Measurements from ENCODE around the gene RUSC1.
A peak's percentile ranks its signal among the peaks of the same experiment; 100 is the strongest.
"Not testable (repeated sequence)": the region's sequence is repeated elsewhere in the genome, so short reads cannot be mapped to it uniquely, and the experiment has no call there.

Gene RUSC1

GRCh38 chr1:155322953-155323728 lies 2.4 kb downstream of the RUSC1 start:
- DNase-seq (ENCODE audit: low spot score) (peak; percentile 93), FAIRE-seq (peak; percentile 84)

DNA sequence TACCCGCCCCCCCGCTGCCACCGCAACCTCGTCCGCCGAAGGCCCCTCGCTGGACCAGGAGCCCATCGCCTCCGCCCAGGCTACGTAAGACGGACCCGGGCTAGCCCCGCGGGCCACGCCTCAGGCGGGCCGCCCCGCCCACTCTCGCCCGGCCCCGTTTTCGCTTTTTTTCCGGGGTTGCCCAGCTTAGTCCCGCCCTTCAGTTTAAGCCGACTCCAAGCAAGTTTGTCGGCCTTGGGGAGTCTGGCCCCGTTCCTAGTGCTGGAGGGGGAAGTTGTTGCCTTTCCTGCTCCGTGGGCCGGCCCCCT lies 3.0 kb downstream of the RUSC1 start:
- peak; percentile 73 for DNase-seq (ENCODE audit: low spot score)
- no peak for FAIRE-seq

DNA sequence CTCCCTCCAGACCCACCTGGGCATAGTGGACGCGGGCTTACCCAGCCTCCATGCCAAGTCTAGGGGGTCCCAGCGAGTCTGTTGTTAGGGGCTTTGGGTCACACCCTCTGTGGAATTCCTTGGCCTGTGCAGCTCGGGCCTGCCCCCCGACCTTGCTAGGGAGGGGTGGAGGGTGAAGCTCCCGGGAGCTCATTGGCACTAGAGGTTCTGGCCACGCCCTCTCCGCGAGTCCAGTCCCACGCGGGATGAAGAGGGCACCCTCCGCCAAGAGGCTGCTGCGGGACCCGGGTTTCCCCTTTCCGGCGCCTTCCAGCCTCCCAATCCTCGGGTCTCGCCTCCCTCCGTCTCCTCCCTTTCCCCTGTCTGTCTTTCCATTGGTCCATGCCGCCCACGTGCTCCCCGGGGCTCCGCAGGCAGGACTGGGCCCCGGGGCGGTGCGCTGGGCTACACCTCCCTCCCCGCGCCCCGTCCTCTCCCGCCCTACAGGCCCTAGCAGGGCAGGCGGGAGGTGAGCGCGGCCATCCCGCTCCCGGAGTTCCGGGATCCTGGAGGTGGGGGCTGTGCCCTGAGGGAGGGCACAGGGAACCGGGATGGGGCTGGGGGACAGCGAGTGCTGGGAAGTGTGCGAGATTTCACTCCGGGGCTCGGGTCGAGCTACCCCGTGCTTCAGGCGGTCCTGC lies 3.5 kb downstream of the RUSC1 start:
- DNase-seq (ENCODE audit: low spot score) (peak; percentile 96), FAIRE-seq (peak; percentile 91)

DNA sequence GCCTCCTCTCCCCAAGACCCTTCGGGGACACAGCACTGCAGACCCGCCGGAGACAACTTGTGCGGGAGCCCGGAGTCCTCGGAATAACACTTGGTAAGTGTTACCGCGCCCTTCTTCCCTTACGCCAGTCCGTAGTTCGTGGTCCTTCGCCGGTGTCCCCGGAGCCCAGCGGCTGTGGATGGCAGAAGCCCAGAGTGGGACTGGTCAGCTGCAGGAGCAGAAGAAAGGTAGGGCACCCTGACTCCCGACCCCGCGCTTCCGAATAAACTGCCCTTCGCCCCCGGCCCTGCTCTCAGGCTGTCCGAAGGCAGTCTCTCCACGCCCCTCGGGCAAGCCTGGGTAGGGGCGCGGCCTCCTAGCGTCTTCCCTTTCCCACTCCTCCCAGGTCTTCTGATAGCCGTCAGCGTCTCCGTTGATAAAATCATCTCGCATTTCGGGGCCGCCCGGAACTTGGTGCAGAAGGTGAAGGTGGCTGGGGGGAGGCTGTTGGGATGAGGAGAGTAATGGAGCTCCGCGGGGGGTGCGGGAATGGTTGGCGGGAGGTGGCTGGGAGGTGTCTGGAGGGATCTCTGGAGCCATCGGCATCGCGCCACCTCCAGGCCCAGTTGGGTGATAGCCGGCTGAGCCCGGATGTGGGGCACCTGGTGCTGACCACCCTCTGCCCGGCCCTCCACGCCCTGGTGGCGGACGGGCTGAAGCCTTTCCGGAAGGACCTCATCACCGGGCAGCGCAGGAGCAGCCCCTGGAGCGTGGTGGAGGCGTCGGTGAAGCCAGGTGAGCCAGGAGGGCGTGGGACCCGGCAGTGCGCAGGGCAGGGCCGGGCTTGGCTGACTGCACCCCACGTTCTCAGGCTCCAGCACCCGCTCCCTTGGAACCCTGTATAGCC lies 4.3 kb downstream of the RUSC1 start:
- DNase-seq (ENCODE audit: low spot score) (peak; percentile 64), FAIRE-seq (no peak)

- no peak for DNase-seq (ENCODE audit: low spot score)
- no peak for FAIRE-seq
Observed at GRCh38 chr1:155325603-155325893, 4.9 kb downstream of the RUSC1 start.

DNA sequence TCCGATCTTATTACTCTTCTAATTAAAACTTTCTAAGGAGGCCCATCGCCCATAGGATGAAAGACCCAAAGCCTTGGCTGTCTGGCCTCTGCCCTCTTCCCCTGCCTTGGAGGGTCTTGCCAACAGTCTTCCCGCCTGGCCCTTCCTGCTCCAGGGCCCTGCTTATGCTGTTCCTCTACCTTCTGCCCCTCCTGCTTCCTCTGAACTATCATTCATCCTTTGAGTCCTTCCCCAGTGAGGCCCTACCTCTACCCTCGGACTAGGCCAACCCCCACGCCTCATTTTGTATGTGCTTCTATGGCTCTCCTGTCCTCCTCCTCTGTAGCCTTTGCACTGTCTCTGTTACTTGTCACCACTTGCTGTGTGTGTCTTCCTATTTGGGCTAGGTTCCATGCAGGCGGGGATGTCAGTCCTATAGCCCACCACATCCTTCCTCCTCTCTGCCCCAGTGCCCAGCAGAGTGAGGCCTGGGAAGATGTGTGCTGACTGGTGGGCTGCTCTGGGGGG lies 5.4 kb downstream of the RUSC1 start:
- DNase-seq (ENCODE audit: low spot score) (no peak), FAIRE-seq (no peak)

- DNase-seq (ENCODE audit: low spot score) (no peak), FAIRE-seq (no peak)
Observed at GRCh38 chr1:155326631-155327037, 5.9 kb downstream of the RUSC1 start.

DNA sequence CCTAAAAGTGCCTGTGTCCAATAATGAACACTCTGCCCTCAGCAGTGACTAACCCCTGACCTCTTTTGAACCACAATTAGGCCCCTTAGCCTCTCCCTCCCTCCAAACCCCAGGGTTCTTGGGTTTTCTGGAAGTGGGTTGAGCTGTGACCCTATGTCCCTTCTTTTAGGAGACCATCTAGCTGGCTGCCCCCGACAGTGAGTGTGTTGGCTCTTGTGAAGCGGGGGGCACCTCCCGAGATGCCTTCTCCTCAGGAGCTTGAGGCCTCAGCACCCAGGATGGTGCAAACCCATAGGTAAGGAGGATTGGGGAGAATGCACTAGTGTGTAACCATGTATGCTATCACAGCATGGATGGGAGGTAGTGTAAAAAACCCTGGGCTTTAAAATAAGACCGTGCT lies 7.3 kb downstream of the RUSC1 start:
- no peak for DNase-seq (ENCODE audit: low spot score)
- FAIRE-seq, result no peak

DNA sequence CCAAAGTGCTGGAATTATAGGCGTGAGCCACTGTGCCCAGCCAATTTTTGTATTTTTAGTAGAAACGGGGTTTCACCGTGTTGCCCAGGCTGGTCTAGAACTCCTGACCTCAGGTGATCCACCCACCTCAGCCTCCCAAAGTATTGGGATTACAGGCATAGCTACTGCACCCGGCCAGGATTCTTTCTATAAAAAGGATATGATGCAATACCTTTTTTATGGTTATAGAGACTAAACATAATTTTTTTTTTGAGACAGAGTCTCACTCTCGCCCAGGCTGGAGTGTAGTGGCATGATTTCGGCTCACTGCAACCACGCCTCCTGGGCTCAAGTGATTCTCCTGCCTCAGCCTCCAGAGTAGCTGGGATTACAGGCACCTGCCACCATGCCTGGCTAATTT lies 8.2 kb downstream of the RUSC1 start:
- FAIRE-seq; DNase-seq (ENCODE audit: low spot score): not testable (repeated sequence)

DNA sequence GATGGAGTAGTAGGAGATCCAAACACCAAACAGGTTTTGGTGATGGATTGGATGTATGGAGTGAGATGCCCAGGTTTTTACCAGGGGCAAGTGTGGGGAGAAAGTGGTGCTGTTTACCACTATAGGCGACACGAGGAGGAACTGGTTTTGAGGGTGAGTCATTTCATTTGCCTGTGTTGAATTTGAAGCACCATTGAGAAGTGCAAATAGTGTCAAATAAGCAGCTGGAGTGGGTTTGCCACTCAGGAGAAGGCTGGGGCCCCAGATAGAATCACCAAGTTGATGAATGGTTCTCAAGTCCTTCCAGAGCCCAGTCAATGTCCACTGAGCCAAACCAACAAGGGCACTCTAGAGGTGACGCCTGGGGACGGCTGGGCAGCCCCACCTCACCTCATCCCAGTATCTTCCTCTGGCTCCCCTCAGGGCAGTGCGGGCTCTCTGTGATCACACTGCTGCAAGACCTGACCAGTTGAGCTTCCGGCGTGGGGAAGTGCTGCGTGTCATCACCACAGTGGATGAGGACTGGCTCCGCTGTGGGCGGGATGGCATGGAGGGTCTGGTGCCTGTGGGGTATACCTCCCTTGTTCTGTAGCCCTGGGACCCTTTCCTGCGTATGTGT lies 9.4 kb downstream of the RUSC1 start:
- FAIRE-seq (no peak), DNase-seq (ENCODE audit: low spot score) (no peak)

DNA sequence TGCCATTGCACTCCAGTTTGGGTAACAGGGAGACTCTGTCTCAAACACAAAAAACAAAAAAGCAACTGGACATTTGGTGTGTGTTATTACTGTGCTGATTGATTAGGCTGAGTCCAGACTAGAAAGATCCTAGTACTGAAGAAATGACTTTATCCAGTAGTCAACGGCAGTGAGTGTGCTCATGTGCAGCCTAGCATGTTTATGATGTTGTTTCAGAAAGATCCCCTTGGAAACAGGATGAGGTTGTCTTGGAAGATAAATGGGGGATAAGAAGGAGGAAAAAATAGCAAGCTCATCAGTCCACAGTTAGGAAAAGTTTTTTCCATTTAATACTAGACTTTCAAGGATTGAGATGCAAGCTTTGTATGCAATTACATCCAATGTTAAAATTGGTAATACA lies 14.3 kb downstream of the RUSC1 start:
- no peak for FAIRE-seq
- DNase-seq (ENCODE audit: low spot score), result no peak

- DNase-seq (ENCODE audit: low spot score), result no peak
- no peak for FAIRE-seq
Observed at GRCh38 chr1:155339515-155340097, 18.9 kb downstream of the RUSC1 start.

DNA sequence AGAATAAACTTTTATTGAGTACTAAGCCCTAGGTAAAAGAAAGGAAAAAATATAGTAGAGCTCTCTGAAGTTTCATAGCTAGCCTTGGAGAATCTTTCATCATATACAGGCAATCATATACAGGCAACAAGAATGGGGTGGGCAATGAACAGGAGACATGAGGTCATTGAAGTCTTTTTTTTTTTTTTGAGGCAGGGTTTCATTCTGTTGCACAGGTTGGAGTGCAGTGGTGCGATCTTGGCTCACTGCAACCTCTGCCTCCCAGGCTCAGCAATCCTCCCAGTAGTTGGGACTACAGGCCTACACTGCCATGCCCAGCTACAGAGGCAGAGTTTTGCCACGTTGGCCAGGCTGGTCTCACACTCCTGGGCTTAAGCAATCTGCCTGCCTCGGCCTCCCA lies 22.1 kb downstream of the RUSC1 start:
- no peak for DNase-seq (ENCODE audit: low spot score)
- no peak for FAIRE-seq

DNA sequence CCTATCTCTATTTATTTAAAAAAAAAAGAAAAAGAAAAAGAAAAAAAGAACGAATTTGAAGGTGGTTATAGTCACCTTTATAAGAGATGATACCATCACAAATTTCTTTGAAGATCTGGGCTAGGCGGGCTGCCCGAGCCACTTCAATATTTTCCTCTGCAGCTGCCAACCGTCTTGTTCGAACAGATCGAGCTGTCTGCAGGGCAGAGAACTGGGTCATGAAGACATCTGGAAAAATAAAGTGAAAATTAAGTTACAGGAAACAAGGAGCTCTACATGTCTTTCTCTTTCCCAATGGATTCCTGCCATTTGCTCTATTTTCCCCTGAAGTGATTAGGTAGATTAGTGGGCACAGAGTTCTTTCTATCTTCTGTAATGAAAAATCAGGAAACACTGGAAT lies 31.9 kb downstream of the RUSC1 start:
- no peak for FAIRE-seq
- no peak for DNase-seq (ENCODE audit: low spot score)

DNA sequence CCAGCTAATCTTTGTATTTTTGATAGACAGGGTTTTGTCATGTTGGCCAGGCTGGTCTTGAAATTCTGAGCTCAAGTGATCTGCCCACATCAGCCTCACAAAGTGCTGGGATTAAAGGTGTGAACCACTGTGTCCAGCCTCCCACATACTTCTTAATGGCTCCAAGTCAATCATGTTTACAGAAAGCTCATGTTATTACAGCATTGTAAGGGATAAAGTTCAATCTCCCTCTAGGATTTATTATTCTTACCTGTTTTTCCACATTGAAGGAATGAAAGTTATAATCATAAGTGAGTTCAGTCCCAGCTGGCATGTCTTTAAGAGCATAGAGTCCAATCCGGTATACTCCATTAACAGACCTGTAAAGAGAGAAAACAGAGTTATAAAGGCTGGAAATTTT lies 39.4 kb downstream of the RUSC1 start:
- no peak for FAIRE-seq
- no peak for DNase-seq (ENCODE audit: low spot score)

- FAIRE-seq (no peak), DNase-seq (ENCODE audit: low spot score) (no peak)
Observed at GRCh38 chr1:155379180-155379579, 58.5 kb downstream of the RUSC1 start.

DNA sequence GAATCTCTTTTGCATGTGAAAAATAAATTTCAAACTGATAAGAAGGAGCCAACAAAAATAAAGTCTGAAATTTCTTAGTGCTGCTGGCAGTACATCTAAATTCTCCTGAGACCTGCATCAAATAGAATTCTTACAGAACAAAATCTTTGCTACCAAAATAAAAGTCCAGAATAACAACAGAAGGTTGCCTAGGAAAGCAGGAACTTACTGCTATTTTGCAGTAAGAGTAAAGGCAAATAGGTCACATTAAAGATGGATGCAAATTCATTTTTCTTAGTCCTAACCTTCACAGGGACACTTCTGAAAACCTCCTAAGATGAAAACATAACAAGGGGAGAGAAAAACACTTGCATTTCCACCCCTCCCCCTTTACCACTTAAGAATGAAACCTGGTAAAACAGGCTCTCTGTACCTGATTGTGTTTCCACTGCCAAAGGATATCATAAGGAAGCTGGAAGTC lies 59.0 kb downstream of the RUSC1 start:
- FAIRE-seq (no peak), DNase-seq (ENCODE audit: low spot score) (no peak)
